HL-60/S4 treated with phorbol 12-myristate 13-acetate at 8.2 ng/mL for 4 days and 3 days (cell line): ENCODE measurements around the gene KCNIP3.
"Not testable (repeated sequence)": the region's sequence is repeated elsewhere in the genome, so short reads cannot be mapped to it uniquely, and the experiment has no call there.

Experiments used
- in situ Hi-C: fragments of 300-500 bp; cut with MboI; formaldehyde crosslinking; loops from 2 replicates; pipeline ENCODE4 v1.15.0; 2022; ENCODE audit warnings: low sequenced_read_pairs

Gene KCNIP3

DNA sequence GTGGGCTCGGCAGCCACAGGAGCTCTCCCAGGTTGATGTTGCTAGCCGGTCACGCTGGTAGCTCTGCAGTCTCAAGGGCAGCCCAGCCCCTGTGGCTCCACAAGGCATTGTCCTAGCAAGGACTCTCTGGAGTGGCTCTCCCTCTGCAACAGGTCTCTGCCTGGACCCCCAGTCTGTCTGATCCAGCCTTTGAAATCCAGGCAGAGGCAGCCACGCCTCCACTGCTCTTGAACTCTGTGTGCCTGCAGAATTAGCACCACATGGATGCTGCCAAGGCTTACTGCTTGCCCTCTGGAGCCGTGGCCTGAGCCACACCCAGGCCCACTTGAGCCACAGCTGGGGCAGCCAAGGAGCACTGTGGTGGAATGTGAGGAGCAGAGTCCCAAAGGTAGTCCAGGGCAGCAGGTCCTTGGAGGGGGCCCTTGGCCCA lies 62.4 kb downstream of the KCNIP3 start:
- in situ Hi-C loops = no loop called here

DNA sequence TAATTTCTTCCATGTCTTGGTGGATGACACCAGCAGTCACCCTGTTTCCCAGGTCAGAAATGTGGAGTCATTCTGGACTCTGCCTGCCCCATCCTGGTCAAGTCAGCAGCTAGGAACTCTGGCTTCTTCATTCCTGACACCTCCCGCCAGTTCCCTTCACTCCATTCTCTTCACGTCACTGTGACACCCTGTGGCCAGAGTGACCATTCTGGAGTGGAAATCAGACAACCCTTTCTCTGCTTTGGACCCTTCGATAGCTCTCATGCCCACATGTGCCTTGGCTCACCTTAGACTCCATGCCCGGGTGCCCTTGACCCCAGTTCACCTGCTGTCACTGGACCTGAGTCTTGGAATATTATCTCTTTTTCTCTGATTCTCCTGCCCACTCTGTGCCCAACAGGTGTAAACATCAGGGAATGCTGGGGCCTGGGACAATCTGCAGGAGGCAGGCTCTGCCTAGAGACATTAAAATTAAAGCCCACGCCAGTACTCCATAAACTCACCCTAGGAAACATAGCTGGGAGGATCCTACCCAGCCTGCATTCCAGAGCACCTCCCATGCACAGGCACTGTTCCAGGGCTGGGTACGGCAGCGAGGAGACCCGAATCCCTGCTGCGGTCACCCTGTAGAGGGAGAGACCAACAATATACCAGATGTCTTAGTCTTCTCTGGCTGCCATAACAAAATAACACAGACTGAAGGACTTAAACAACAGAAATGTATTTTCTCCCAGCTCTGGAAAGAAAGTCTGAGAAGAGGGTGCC lies 64.3 kb downstream of the KCNIP3 start:
- in situ Hi-C loops = no loop called here

DNA sequence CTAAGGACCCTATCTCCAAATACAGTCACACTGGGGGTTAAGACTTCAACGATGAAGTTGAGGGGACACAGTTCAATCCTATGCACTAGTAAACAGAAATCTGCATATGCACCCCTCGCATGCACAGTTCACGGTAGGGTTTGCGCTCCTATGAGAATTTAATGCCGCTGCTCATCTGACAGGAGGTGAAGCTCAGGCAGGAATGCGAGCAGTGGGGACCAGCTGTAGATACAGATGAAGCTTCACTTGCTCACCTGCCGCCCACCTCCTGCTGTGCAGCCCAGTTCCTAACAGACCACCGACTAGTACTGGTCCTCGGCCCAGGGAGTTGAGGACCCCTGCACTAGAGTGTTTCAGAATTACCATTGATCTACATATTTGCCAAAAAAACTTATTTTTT lies 65.3 kb downstream of the KCNIP3 start:
- in situ Hi-C loops = no loop called here

DNA sequence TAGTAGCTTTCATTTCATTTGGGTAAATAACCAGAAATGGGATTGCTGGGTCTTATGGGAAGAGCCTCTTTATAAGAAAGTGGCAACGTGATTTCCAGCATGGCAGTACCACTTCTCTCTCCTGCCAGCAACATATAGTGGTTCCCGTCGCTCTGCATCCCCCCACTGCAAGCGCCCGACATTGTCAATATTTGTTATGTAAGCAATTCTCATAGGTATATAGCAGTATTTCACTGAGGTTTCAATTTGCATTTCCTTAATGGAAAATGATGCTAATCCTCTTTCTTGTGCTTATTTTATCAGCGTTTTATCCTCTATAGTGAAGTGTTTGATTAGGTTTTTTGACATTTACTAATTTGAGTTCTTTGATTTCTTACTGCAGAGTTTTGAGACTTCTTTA lies 69.4 kb downstream of the KCNIP3 start:
- in situ Hi-C loops = no loop called here

DNA sequence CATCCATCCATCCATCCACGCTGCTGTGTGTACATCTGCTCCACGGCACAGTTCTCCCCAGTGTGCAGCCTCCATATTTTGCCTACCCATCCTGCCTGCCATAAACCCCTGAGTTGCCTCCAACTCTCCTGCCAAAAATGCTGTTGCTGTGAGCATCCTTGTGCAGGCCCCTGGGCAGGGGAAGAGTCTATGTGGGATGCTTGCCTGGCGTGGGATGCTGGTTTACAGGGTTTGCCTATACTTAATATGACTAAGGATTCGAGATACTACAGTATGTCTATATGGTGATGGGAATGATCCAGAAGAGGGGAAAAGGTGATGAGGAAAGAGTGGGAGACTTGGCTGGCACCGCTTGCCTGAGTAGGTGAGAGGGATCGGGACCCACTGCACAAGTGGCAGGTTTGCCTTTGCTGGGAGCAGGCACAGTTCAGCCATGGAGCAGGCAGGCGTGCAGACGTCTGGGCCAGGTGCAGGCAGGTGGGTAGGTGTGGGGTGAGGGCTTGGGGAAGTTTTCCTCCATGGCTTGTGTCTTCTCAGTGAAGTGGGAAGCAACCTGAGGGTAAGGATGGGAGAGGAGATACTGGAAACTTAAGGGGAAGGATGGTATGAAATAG lies 75.2 kb downstream of the KCNIP3 start:
- in situ Hi-C loops = no loop called here

DNA sequence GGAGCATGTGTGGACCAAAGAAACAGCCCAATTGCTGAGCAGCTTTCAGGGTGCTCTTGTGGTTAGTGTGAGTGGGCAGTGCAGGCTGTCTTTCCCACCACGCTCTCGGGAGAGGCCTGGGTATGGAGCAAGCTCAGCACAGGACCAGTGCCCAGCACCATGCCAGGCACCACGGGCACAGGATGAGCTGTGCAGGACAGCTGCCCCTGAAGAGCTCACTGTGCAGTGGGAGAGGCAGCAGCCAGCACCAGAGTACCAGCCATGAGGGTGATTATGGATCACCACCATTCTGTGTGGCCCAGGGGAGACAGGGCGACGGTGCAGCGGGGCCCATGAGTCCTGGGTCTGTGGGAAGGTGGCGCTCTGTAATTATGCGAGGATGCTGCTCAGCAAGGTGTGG lies 75.7 kb downstream of the KCNIP3 start:
- in situ Hi-C loops = no loop called here

DNA sequence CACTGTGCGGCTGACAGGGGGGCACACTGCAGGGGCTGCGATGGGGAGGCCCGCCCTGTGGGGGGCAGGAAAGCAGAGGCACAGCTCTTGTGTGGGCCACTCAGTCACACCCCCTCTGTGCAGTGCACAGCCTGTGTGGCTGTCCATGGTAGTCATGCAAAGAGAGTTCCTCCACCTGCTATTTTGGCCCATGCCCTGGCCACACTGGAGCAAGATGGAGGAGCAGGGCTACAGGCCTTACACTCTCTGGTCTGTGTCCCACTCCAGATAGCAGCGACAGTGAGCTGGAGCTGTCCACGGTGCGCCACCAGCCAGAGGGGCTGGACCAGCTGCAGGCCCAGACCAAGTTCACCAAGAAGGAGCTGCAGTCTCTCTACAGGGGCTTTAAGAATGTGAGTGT lies 76.9 kb downstream of the KCNIP3 start:
- in situ Hi-C loops = no loop called here

DNA sequence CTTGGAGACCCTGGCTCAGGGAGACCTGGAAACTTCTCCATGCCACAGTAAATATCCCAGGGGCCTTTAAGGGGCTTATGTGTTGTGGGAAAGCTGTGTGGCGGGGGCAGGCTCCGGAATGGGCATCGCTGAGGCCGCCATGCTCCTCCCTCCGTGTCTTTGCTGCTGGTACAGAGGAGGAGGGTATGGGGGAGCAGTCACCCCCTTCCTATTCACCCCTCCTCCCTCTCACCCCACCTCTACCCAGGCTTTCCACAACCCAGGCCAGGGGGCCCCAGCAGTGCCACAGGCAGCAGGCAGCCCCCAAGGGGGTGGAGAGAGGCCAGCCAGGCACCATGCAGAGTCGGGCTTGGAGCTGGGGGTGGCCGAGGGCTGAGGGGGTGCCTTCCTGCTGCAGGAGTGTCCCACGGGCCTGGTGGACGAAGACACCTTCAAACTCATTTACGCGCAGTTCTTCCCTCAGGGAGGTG lies 77.3 kb downstream of the KCNIP3 start:
- in situ Hi-C loops = no loop called here

DNA sequence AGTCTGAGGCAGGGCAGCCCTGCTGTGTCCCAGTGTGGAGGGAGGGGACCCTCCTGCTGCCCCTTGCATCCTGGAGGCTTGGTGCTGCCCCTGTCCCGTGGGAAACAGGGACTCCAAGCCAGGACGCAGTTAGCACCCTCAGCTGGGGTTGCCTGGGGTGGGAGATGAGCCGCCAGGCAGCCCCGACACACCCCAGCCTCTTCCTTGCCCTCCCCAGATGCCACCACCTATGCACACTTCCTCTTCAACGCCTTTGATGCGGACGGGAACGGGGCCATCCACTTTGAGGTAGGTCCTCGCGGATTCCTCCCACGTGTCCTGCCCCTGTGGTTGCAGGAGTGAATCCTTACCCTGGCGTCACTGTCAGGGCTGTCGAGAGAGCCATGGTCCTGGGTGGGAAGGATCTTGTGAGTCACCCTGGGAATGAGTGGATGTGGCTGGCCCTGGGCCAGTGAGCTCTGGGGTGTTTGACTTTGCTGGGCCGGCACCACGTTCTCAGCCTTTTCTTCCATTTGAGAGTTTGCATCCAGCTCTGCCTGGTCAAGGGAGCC lies 77.8 kb downstream of the KCNIP3 start:
- in situ Hi-C loops = no loop called here

DNA sequence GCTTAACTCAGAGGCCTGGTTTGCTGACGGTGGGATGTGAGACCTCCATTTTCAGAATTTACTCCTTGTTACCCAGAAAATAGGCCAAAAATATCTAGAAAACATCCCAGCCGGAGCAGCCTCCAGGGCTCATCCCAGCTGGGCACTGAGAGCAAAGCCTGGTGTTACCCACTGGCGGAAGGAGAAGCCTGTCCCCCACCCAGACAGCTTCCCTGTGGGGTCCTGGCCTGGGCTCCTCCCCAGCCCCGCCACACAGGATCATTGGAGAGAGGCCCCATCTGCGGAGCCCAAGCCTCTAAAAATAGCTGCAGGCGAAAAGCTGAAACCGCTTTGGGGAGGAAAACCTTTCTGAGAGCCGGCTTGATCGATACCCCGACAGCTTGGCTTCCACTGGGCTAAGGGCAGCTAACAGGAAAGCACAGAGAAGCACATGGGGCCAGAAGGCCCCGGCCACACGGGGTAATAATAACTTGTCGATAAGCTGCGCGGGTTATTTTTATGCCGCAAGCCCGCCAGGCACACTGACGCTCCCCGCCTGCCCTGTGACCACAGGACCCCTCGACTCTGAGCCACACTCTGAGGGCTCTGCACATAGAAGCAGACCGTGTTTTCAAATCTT lies 78.5 kb downstream of the KCNIP3 start:
- in situ Hi-C loops = no loop called here

DNA sequence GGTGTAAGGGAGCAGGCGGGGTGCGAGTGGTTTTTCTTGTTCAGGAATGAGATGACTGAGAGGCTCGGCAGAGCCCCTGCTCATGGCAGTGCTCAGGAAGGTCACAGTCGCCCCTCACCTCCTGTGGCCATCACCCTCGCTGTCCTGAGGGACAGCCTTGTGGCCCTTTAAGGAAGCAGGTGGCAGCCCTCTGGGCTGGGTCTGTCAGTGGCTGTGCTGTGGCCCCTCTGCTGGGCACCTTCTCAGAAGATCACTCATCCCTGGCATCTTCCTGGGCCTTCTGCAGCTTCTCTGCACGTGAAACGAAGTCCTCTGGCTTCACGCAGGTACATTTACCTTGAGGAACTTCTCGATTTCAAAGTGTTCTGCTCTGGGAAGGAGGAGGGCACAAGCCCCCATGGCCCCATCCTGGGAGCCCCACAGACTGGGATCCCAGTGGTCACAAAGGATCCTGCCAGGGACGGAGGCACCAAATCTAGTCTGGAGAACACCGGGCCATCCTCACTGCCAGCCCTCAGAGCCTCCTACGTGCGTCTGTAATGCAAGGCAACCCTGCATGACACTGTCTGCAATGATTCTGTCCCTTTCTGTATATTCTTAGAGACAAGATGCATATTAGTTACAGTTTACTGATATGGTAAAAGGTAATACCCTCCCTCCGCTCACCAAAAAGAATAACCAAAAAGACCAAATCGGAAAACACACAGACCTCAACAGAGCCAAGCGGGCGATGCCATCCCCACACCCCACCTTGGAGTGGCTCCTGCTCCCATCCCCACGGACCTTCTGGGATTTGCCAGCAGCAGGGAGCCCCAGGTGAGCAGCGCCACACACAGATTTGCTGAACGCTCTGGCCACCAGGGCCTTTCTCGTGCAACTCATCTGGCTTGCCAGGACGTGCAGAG lies 79.4 kb downstream of the KCNIP3 start:
- in situ Hi-C loops = no loop called here

DNA sequence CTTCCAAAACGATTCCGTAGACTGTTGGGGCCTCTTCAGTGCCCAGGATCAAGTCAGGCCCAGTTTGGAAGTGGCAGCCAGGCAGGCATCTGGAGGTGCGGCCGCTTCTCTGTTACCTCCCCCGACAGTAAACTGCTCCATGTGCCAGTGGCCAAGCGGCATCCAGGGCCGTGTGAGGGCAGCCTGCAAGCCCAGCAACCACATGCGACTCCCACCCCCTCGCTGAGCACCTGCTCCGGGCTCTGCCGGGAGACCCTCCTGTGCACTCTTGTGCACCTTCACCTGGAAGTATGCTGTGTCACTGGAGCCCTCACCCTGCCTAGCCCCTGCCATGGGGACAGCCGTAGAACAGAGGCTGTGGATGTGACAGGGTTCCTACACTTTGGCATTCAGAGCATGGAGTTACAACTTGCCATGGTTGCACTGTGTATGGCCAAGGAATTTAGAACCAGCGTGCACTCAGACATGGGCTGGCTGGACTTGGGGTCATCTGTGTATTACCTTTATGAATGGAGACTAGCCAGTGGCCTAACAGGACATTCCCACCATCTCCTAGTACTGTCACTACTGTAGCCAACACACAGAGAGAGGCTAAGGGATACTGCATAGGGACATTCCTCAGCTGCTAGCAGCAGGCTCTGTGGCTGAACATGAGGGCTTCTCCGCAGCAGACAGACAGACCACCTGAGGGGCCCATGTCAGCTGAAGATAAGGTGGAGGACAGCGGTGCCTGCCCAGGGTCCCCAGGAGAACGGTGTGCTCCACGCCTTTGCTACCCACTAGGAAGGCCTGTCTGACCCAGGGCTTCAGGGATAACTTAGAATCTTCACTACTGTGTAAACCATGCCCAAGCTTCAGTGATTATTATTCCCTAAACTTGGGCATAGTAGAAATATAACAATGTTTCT lies 80.3 kb downstream of the KCNIP3 start:
- in situ Hi-C loops = no loop called here

DNA sequence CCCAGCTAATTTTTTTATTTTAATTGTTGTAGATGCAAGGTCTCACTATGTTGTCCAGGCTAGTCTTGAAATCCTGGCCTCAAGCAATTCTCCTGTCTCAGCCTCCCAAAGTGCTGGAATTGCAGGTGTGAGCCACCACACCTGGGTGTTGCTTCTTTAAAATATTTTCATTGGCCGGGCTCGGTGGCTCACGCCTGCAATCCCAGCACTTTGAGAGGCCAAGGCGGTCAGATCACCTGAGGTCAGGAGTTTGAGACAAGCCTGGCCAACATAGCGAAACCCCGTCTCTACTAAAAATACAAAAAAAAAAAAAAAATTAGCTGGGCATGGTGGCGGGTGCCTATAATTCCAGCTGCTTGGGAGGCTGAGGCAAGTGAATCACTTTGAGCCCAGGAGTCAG lies 81.1 kb downstream of the KCNIP3 start:
- in situ Hi-C loops = not testable (repeated sequence)

DNA sequence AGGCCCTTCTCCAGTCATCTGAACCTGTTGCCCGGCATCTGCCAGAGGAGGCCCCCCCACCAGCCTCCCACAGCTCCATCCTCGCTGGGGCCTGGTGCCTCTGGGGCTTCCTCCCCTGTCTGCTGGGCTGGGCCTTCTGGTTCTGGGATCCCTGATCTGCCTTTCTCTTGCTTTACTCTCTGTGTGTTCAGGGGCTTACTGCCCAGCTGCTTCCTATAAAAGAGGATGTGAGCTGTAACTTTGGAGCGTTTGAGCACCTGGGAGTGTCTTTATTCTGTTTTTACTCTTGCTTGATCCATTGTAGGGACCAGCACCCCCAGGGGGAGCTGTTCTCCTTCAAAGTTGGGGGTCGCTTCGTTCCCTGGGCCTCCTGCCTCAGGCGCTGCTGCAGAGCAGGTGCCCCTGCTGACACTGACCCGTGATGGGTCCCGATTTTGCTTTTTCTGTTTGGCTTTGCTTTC lies 82.3 kb downstream of the KCNIP3 start:
- in situ Hi-C loops = no loop called here

DNA sequence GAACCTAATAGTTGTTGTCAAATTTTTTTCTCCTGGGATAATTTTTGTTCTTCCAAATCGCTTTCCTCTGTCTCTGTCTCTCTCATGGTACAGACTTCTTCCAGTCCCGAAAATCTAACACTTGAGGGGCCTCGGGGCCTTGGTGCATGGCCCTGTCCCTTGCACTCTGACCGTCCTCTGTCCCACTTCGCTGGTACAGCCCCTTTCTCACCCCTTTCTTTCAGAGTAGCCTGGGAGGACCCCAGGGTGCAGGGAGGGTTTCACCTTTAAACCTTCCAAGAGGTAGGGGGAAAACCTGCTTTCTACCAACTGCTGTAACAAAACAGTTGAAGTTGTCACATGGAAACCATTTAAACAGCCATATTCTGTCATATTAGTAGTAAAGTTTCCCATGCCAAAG lies 83.1 kb downstream of the KCNIP3 start:
- in situ Hi-C loops = no loop called here

DNA sequence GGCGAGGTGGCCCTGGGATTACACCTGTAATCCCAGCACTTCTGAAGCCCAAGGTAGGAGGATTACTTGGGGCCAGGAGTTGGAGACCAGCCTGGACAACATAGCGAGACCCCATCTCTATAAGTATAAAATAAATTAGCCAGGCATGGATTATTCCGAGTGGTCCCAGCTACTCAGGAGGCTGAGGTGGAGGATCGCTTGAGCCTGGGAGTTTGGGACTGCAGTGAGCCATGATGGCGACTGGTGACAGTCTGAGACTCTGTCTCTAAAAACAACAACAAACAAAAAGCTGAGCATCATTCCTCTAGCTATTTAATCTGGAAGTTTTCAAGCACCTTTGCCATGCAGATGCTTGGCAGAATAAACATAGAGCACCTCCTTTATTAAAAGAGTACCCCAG lies 83.6 kb downstream of the KCNIP3 start:
- in situ Hi-C loops = no loop called here

DNA sequence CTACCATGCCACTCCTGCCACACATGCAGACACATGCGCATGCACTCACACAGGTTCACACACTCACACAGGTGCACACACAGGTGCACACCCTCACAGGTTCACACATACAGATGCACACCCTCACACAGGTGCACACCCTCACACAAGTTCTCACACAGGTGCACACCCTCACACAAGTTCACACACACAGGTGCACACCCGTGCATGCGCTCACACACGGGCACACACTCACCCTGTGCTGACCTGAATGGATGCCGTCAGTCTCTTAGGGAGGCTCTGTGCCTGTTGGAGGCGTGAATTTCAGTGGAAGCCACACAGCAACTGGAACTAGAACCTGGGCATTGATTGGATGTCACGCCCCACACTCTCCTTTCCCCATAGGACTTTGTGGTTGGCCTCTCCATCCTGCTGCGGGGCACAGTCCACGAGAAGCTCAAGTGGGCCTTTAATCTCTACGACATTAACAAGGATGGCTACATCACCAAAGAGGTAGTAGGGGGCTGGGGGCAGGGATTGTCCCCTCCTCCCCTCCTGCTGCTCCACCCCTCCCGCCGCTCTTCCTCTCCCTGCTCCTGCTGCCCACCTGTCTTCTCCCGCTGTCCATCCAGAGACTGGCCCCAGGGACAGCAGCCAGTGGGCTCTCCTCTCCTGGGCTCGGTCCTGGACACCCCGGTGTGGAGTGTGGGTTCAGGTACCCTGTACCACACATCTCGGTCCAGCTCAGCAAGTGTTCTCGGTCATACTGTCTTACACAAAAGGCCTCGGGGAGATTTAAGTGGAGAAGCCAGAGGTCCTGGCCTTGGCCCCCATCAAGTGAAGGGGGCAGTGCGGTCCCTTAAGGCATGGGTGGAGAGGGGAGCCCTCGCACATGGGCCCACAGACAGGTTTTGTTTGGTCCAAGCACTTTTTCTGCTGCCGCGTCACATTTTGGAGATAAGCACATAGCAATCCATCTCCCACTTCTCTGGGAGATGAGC lies 84.4 kb downstream of the KCNIP3 start:
- in situ Hi-C loops = no loop called here

DNA sequence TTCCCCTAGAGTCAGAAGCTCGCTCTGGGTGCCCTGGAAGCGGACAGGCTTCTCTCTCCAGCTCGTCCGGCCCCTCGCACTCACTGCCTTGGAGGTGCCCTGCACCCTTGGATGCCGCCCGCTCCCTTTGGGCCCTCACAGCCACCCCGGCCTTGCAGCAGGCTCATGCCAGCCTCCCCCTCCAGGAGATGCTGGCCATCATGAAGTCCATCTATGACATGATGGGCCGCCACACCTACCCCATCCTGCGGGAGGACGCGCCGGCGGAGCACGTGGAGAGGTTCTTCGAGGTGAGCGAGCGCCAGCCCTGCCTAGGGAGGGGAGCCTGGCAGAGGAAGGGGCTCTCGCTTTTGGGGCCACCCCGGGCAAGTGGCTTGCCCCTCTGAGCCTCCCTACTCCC lies 85.0 kb downstream of the KCNIP3 start:
- in situ Hi-C loops = no loop called here
